PC-3 (cell line): Measurements from ENCODE around the gene HNRNPUL2. TPM values are rescaled to one million over a fixed set of nuclear protein-coding genes. Genes with fewer than 3 reads are reported as not detected.

Experiments
- ATAC-seq: fragments of 200-7000 bp; cut with Tn5 transposase; 2 replicates; pipeline ENCODE4 v1.9.1; 2020; ENCODE audit warnings: mild to moderate bottlenecking, moderate library complexity
- BruUV-seq: library from RNA; stranded (reverse); fragments of 400-500 nt; replicated peaks from 2 replicates; lab custom pipeline; 2021; lab: Mats Ljungman, UMichigan
- CTCF ChIA-PET: fragments of 300-600 bp; sonication (Branson Sonifier 250); formaldehyde crosslinking; loops from one replicate; lab custom pipeline; 2022; ENCODE audit warnings: antibody characterized with exemption; lab: Charles Lee
- POLR2A ChIA-PET: fragments of 300-600 bp; sonication (Branson Sonifier 250); formaldehyde crosslinking; loops from one replicate; lab custom pipeline; 2022; ENCODE audit warnings: antibody characterized with exemption; ENCODE audit not compliant: unreplicated experiment; lab: Charles Lee
- DNase-seq: peaks from one replicate; pipeline ENCODE4 v3.0.0-alpha.2; 2015
- H2AFZ ChIP-seq: fragments of 300-600 bp; sonication (generic); 2 replicates; pipeline ENCODE4 v1.6.0; 2016; ENCODE audit warnings: antibody characterized with exemption, low read length
- H3F3A ChIP-seq: fragments of 300-600 bp; sonication (generic); one replicate; pipeline ENCODE4 v1.6.0; 2017; ENCODE audit warnings: antibody characterized with exemption, low read length, control low read depth, mild to moderate bottlenecking; ENCODE audit not compliant: unreplicated experiment
- H3K27ac ChIP-seq: fragments of 300-600 bp; sonication (generic); 2 replicates; pipeline ENCODE4 v1.5.1; 2016; ENCODE audit warnings: mild to moderate bottlenecking, low read length
- H3K27me3 ChIP-seq: fragments of 300-600 bp; sonication (generic); 2 replicates; pipeline ENCODE4 v1.6.1; 2016; ENCODE audit warnings: low read length, mixed read lengths
- H3K36me3 ChIP-seq: fragments of 300-600 bp; sonication (generic); 2 replicates; pipeline ENCODE4 v1.6.1; 2016; ENCODE audit warnings: low read depth, mixed run types, low read length, mixed read lengths
- H3K4me1 ChIP-seq: fragments of 300-600 bp; sonication (generic); 2 replicates; pipeline ENCODE4 v1.5.1; 2016; ENCODE audit warnings: low read length; ENCODE audit not compliant: insufficient read depth
- H3K4me2 ChIP-seq: fragments of 300-600 bp; sonication (generic); 2 replicates; pipeline ENCODE4 v1.6.0; 2016; ENCODE audit warnings: low read length
- H3K4me3 ChIP-seq: fragments of 300-600 bp; sonication (generic); 2 replicates; pipeline ENCODE4 v1.5.1; 2016; ENCODE audit warnings: mild to moderate bottlenecking, low read length, mixed read lengths
- H3K79me2 ChIP-seq: fragments of 300-600 bp; sonication (generic); 2 replicates; pipeline ENCODE4 v1.6.1; 2017; ENCODE audit warnings: low read length, mixed read lengths
- H3K9ac ChIP-seq: fragments of 300-600 bp; sonication (generic); 2 replicates; pipeline ENCODE4 v1.6.0; 2016; ENCODE audit warnings: mild to moderate bottlenecking, low read length
- H3K9me2 ChIP-seq: fragments of 300-600 bp; sonication (generic); replicated peaks from 2 replicates; pipeline ENCODE4 v1.6.1; 2016; ENCODE audit warnings: mixed run types, low read length, mixed read lengths
- H3K9me3 ChIP-seq: fragments of 300-600 bp; sonication (generic); 2 replicates; pipeline ENCODE4 v1.6.1; 2016; ENCODE audit warnings: low read length, mixed read lengths
- H4K20me1 ChIP-seq: fragments of 300-600 bp; sonication (generic); 2 replicates; pipeline ENCODE4 v1.6.1; 2016; ENCODE audit warnings: low read length, mixed read lengths
- EZH2 ChIP-seq: fragments of 300-600 bp; sonication (generic); IDR thresholded peaks from one replicate; pipeline ENCODE4 v1.6.1; 2017; ENCODE audit warnings: antibody characterized with exemption, mild to moderate bottlenecking, low read length; ENCODE audit not compliant: unreplicated experiment
- EZH2phosphoT487 ChIP-seq: fragments of 300-600 bp; sonication (generic); IDR thresholded peaks from 2 replicates; pipeline ENCODE4 v1.6.1; 2018; ENCODE audit warnings: mild to moderate bottlenecking, antibody characterized with exemption, low read length, borderline replicate concordance
- intact Hi-C: fragments of 100-400 bp; cut with micrococcal nuclease; formaldehyde crosslinking; loops from 2 replicates; pipeline ENCODE4 v1.9.0; 2023
- total RNA-seq: library from RNA; depleted of rRNA; stranded (reverse); fragments of >200 nt; gene quantifications from 2 replicates; pipeline ENCODE4 v1.2.3, GENCODE V29; 2014
- TF ChIP-seq, protein P1 (sequence below): fragments of 300-600 bp; sonication (generic); conservative IDR thresholded peaks from 2 replicates; pipeline ENCODE4 v1.5.1; 2017; ENCODE audit warnings: antibody characterized with exemption, low read depth, mild to moderate bottlenecking, low read length

Gene HNRNPUL2
- total RNA-seq, 1 experiment from 2014 or later, result 15.5 TPM

GRCh38 chr11:62712276-62712812 lies 14.9 kb downstream of the HNRNPUL2 start:
- intact Hi-C loops, result no loop called here
- TF ChIP-seq EZH2phosphoT487 (no peak), EZH2 (no peak)
- TF ChIP-seq, protein P1, sequence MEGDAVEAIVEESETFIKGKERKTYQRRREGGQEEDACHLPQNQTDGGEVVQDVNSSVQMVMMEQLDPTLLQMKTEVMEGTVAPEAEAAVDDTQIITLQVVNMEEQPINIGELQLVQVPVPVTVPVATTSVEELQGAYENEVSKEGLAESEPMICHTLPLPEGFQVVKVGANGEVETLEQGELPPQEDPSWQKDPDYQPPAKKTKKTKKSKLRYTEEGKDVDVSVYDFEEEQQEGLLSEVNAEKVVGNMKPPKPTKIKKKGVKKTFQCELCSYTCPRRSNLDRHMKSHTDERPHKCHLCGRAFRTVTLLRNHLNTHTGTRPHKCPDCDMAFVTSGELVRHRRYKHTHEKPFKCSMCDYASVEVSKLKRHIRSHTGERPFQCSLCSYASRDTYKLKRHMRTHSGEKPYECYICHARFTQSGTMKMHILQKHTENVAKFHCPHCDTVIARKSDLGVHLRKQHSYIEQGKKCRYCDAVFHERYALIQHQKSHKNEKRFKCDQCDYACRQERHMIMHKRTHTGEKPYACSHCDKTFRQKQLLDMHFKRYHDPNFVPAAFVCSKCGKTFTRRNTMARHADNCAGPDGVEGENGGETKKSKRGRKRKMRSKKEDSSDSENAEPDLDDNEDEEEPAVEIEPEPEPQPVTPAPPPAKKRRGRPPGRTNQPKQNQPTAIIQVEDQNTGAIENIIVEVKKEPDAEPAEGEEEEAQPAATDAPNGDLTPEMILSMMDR, result no peak
- peaks cover 72% of the 10 kb centered on the region for H3K36me3 ChIP-seq

DNA sequence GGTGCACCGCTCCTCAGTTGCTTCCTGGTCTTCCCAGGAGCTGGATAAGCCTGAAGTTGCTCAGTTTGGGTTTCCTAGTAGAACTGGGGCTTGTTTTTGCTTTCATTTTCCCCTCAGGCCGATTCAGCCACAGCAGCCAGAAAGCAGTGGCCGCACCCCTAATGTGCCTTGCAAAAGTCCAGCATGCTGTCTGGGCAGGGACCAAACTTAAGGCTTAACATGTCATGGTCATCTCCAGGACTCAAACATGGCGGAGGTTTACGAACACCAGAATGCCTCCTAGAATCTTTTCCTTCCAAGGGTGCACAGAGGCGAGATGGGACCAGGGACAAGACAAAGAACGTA lies 17.3 kb downstream of the HNRNPUL2 start:
- Histone ChIP-seq H3K27me3 (no peaks in the 10 kb centered on the region), H2AFZ (no peak overlapping the region), H3K9ac (no peak overlapping the region), H3K4me2 (no peak overlapping the region), H3K79me2 (0 out of 2 replicates have a peak, but pooled peaks cover 5% of the 10 kb centered on the region), H3K36me3 (peaks cover 49% of the 10 kb centered on the region), H4K20me1 (no peaks in the 10 kb centered on the region), H3K4me1 (peaks cover 17% of the 10 kb centered on the region), H3K9me3 (no peaks in the 10 kb centered on the region), H3F3A (peaks cover 6% of the 10 kb centered on the region), H3K9me2 (no peaks in the 10 kb centered on the region), H3K27ac (no peak overlapping the region), H3K4me3 (no peak overlapping the region)
- ATAC-seq (no peak), DNase-seq (no peak)
- no TSS peak for BruUV-seq
- POLR2A ChIA-PET, result no interaction called here
- CTCF ChIA-PET, result no interaction called here
- intact Hi-C loops, result no loop called here
- TF ChIP-seq, protein P1, result no peak
- TF ChIP-seq EZH2 (no peak), EZH2phosphoT487 (no peak)

More at GRCh38 chr11:62712276-62712812, 14.9 kb downstream of the HNRNPUL2 start:
- no peak overlapping the region for H3K4me2 ChIP-seq
- no peak overlapping the region for H3K9ac ChIP-seq
- H4K20me1 ChIP-seq, result no peaks in the 10 kb centered on the region
- H3K27ac ChIP-seq, result no peak overlapping the region
- H3K4me3 ChIP-seq, result no peak overlapping the region
- H3F3A ChIP-seq, result peaks cover 1% of the 10 kb centered on the region
- no peak overlapping the region for H2AFZ ChIP-seq
- no TSS peak for BruUV-seq
- ATAC-seq (no peak), DNase-seq (no peak)
- peaks cover 16% of the 10 kb centered on the region; the same call in 1 of the 2 replicates for H3K79me2 ChIP-seq
- no peaks in the 10 kb centered on the region for H3K27me3 ChIP-seq
- no peaks in the 10 kb centered on the region for H3K9me2 ChIP-seq
- no peaks in the 10 kb centered on the region for H3K9me3 ChIP-seq
- H3K4me1 ChIP-seq, result no peaks in the 10 kb centered on the region
- POLR2A ChIA-PET, result no interaction called here
- CTCF ChIA-PET, result no interaction called here

DNA sequence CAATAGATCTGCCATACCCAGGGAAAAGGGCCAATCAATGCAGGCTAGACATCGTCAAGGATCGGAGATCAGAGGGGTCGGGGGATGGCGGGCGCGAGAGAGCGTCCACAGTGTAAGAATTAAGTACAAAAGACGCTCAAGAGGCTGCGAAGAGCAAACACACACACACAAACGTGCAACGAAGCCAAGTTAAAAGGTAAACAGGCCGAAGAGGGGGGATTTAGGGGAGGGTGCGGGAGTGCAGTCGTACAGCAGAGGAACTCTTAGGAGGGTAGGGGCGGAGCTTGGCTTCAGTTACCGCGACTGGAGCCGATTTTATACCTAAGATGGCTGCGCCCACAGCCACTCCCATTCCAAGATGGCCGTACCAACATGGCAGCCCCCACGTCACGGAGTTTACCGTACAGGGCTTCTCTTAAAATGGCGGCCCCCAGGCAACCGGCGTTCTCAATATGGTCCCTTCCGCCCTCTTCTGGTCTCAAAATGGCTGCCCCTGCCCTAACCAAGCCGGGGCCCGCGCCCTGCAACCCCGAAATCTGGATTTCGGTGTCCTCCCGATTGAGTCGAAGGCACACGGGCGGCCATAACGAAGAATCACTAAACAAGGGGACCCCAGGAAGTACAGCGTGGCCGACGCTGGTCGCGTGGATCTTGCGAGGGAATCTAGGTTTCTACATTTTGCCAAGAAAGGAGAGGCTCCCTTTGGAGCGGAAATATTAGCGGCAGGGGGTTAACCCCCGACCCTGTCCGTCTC lies 17.8 kb downstream of the HNRNPUL2 start:
- intact Hi-C loops, result no loop called here
- no peak for DNase-seq

More for the DNA sequence above, 17.8 kb downstream of the HNRNPUL2 start:
- ChIA-PET POLR2A (no interaction called here), CTCF (no interaction called here)
- H3K36me3 ChIP-seq, result peaks cover 45% of the 10 kb centered on the region
- H3K4me2 ChIP-seq, result no peak overlapping the region
- ATAC-seq, result no peak
- H3K4me1 ChIP-seq, result peaks cover 17% of the 10 kb centered on the region
- 0 out of 2 replicates have a peak, but pooled peaks cover 5% of the 10 kb centered on the region for H3K79me2 ChIP-seq
- H2AFZ ChIP-seq, result no peak overlapping the region
- no peak overlapping the region for H3K4me3 ChIP-seq
- no peaks in the 10 kb centered on the region for H3K9me3 ChIP-seq
- H3K9ac ChIP-seq, result no peak overlapping the region
- no TSS peak for BruUV-seq
- no peak for TF ChIP-seq EZH2
- TF ChIP-seq, protein P1, result no peak
- no peak overlapping the region for H3K27ac ChIP-seq
- no peaks in the 10 kb centered on the region for H4K20me1 ChIP-seq
- no peaks in the 10 kb centered on the region for H3K27me3 ChIP-seq
- no peaks in the 10 kb centered on the region for H3K9me2 ChIP-seq
- H3F3A ChIP-seq, result peaks cover 6% of the 10 kb centered on the region
